Activated naive CD4-positive, alpha-beta T cell treated with anti-CD3 and anti-CD28 coated beads, Interleukin-2, amount 50 U/mL, for 24 hours (primary cell): ENCODE measurements around the gene CXCL1.

Experiments
- H3K27ac Mint-ChIP-seq: one replicate; pipeline ENCODE4 v1.8.0; 2021; ENCODE audit warnings: mild to moderate bottlenecking, mixed read lengths
- H3K27me3 Mint-ChIP-seq: one replicate; pipeline ENCODE4 v1.8.0; 2021; ENCODE audit warnings: mixed read lengths
- H3K36me3 Mint-ChIP-seq: one replicate; pipeline ENCODE4 v1.8.0; 2021; ENCODE audit warnings: mixed read lengths
- H3K4me1 Mint-ChIP-seq: one replicate; pipeline ENCODE4 v1.8.0; 2021; ENCODE audit warnings: mixed read lengths
- H3K4me3 Mint-ChIP-seq: one replicate; pipeline ENCODE4 v1.8.0; 2021; ENCODE audit warnings: mild to moderate bottlenecking, mixed read lengths
- H3K9me3 Mint-ChIP-seq: one replicate; pipeline ENCODE4 v1.8.0; 2021; ENCODE audit warnings: mixed read lengths

The CXCL1 gene

GRCh38 chr4:73916172-73916925 lies 47.2 kb downstream of the CXCL1 start:
- Mint-ChIP-seq H3K27ac (no peak overlapping the region), H3K4me1 (no peaks in the 10 kb centered on the region), H3K9me3 (no peaks in the 10 kb centered on the region), H3K4me3 (no peak overlapping the region), H3K27me3 (no peaks in the 10 kb centered on the region), H3K36me3 (no peaks in the 10 kb centered on the region)

- Mint-ChIP-seq H3K4me1 (no peaks in the 10 kb centered on the region), H3K9me3 (no peaks in the 10 kb centered on the region), H3K36me3 (no peaks in the 10 kb centered on the region), H3K27me3 (no peaks in the 10 kb centered on the region), H3K27ac (no peak overlapping the region), H3K4me3 (no peak overlapping the region)
Measured at GRCh38 chr4:73917081-73917501, 47.9 kb downstream of the CXCL1 start.

GRCh38 chr4:73918058-73918457 lies 48.9 kb downstream of the CXCL1 start:
- H3K27me3 Mint-ChIP-seq: no peaks in the 10 kb centered on the region
- H3K36me3 Mint-ChIP-seq: no peaks in the 10 kb centered on the region
- H3K4me3 Mint-ChIP-seq: no peak overlapping the region
- no peak overlapping the region for H3K27ac Mint-ChIP-seq
- no peaks in the 10 kb centered on the region for H3K4me1 Mint-ChIP-seq
- no peaks in the 10 kb centered on the region for H3K9me3 Mint-ChIP-seq

- Mint-ChIP-seq H3K27me3 (no peaks in the 10 kb centered on the region), H3K36me3 (no peaks in the 10 kb centered on the region), H3K27ac (no peak overlapping the region), H3K4me3 (no peak overlapping the region), H3K4me1 (no peaks in the 10 kb centered on the region), H3K9me3 (no peaks in the 10 kb centered on the region)
Measured at GRCh38 chr4:73919691-73920090, 50.5 kb downstream of the CXCL1 start.
